Measurements from ENCODE around the gene DDX49. TPM values are rescaled to one million over a fixed set of nuclear protein-coding genes. Genes with fewer than 3 reads are reported as not detected.

DDX49 gene
- total RNA-seq, 1 experiment from 2014 or later = 98.8 TPM

DNA sequence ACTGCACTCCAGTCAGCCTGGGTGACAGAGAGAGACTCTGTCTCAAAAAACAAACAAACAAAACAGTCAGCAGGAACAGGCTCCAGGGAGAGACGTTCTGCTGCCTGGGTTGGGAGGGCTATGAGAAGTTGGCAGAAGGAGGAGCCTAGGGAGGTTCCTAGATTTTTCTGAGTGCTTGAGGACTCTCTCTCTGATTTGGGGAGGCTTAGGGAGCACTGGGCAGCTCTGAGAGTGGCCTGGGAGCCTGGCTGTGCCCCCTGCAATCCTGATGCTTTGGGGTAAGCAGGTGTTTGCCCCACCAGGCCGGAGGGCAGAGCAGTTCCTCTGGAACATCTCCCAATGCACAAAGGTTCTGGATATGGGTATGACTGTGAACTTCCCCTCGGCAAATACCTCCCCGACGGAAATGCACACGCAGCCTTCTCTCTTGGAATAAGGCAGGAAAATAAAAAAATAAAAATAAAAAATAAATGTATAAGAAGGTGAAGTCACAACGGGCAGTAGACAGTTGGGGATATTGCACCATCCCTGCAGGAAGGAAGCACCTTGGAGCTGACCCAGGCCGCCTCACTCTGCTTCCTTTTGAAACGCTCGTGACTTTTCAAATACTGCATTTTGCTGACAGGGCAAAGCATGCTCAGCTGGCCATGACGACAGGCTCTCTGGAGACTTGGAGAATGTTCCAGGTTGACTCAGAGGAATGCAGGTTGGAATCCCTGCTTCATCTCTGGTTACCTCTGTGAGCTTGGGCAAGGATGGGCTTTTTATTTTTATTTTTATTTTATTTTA, 48.0 kb downstream of the DDX49 start:
- Mint-ChIP-seq H3K36me3 (ENCODE audit: insufficient read depth, unreplicated experiment) (peaks cover 6% of the 10 kb centered on the region), H3K4me1 (ENCODE audit: insufficient read depth, unreplicated experiment) (no peaks in the 10 kb centered on the region), H3K9me3 (ENCODE audit: unreplicated experiment) (no peaks in the 10 kb centered on the region), H3K27me3 (ENCODE audit: insufficient read depth, unreplicated experiment) (no peaks in the 10 kb centered on the region), H3K4me3 (ENCODE audit: unreplicated experiment) (no peak overlapping the region), H3K27ac (ENCODE audit: low read depth, unreplicated experiment) (peak overlapping the region; percentile 27)
- ChIA-PET CTCF (interaction anchor here (0.5 to 0.7 kb wide), 3 partner anchors 25 to 1346 kb away, joined by 3 to 4 read pairs (median 3); no protein-coding TSS in a partner anchor), POLR2A (interaction anchor here (0.6 to 1.9 kb wide), 10 partner anchors 15 to 471 kb away, joined by 3 to 13 read pairs (median 4); partner anchors contain the start of genes BORCS8, COPE, DDX49 and RFXANK)
- DNase-seq (ENCODE audit: unreplicated experiment) = peak; percentile 91
- BruUV-seq (replicated peaks) = no TSS peak
- intact Hi-C loops (cut with micrococcal nuclease) = loop anchor here (2.0 kb wide), 1 partner anchor 15 kb away; no protein-coding TSS in a partner anchor
- TF ChIP-seq CTCF (IDR thresholded peaks at IDR 0.05; ENCODE audit: unreplicated experiment) = no peak

- Mint-ChIP-seq H3K9me3 (ENCODE audit: unreplicated experiment) (no peaks in the 10 kb centered on the region), H3K4me3 (ENCODE audit: unreplicated experiment) (no peak overlapping the region), H3K27ac (ENCODE audit: low read depth, unreplicated experiment) (no peak overlapping the region), H3K4me1 (ENCODE audit: insufficient read depth, unreplicated experiment) (no peaks in the 10 kb centered on the region), H3K27me3 (ENCODE audit: insufficient read depth, unreplicated experiment) (no peaks in the 10 kb centered on the region), H3K36me3 (ENCODE audit: insufficient read depth, unreplicated experiment) (peaks cover 6% of the 10 kb centered on the region)
- no peak for DNase-seq (ENCODE audit: unreplicated experiment)
- TF ChIP-seq CTCF (IDR thresholded peaks at IDR 0.05; ENCODE audit: unreplicated experiment) = no peak
- POLR2A ChIA-PET = interaction anchor here (0.9 to 1.0 kb wide), 2 partner anchors 12 to 17 kb away, joined by 3 read pairs; no protein-coding TSS in a partner anchor
- BruUV-seq (replicated peaks) = no TSS peak
- CTCF ChIA-PET = interaction anchor here (0.6 to 1.6 kb wide), 3 partner anchors 14 to 485 kb away, joined by 3 to 9 read pairs (median 3); no protein-coding TSS in a partner anchor
- intact Hi-C loops (cut with micrococcal nuclease) = no loop called here
Observed at GRCh38 chr19:18969931-18970659, 50.6 kb downstream of the DDX49 start.

GRCh38 chr19:18972301-18972811, 52.8 kb downstream of the DDX49 start:
- no TSS peak for BruUV-seq (replicated peaks)
- intact Hi-C loops (cut with micrococcal nuclease) = no loop called here
- Mint-ChIP-seq H3K4me1 (ENCODE audit: insufficient read depth, unreplicated experiment) (no peaks in the 10 kb centered on the region), H3K4me3 (ENCODE audit: unreplicated experiment) (no peak overlapping the region), H3K9me3 (ENCODE audit: unreplicated experiment) (no peaks in the 10 kb centered on the region), H3K36me3 (ENCODE audit: insufficient read depth, unreplicated experiment) (peaks cover 6% of the 10 kb centered on the region), H3K27ac (ENCODE audit: low read depth, unreplicated experiment) (no peak overlapping the region), H3K27me3 (ENCODE audit: insufficient read depth, unreplicated experiment) (no peaks in the 10 kb centered on the region)
- no peak for DNase-seq (ENCODE audit: unreplicated experiment)
- no peak for TF ChIP-seq CTCF (IDR thresholded peaks at IDR 0.05; ENCODE audit: unreplicated experiment)
- ChIA-PET CTCF (interaction anchor here (0.7 kb wide), 1 partner anchor 15 kb away, joined by 4 read pairs; no protein-coding TSS in a partner anchor), POLR2A (interaction anchor here (0.7 kb wide), 2 partner anchors 11 to 35 kb away, joined by 3 read pairs; no protein-coding TSS in a partner anchor)

DNA sequence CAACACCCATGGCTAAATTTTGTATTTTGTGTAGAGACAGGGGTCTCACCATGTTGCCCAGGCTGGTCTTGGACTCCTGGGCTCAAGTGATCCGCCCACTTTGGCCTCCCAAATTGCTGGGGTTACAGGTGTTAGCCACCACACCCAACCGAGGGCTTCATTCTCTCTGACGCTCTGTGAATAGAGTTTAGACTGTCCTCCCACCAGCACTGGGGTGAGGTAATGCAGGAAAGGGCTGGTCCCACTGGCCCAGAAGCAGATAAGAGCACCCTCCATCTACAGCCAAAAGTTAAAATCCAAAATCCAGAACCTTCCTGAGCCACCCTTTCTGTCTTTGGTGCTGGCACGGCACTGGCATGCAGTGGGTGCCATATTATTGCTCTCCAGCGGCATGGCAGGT, 53.3 kb downstream of the DDX49 start:
- Mint-ChIP-seq H3K9me3 (ENCODE audit: unreplicated experiment) (no peaks in the 10 kb centered on the region), H3K27me3 (ENCODE audit: insufficient read depth, unreplicated experiment) (no peaks in the 10 kb centered on the region), H3K36me3 (ENCODE audit: insufficient read depth, unreplicated experiment) (peaks cover 6% of the 10 kb centered on the region), H3K4me1 (ENCODE audit: insufficient read depth, unreplicated experiment) (no peaks in the 10 kb centered on the region), H3K27ac (ENCODE audit: low read depth, unreplicated experiment) (no peak overlapping the region), H3K4me3 (ENCODE audit: unreplicated experiment) (no peak overlapping the region)
- DNase-seq (ENCODE audit: unreplicated experiment) = no peak
- no peak for TF ChIP-seq CTCF (IDR thresholded peaks at IDR 0.05; ENCODE audit: unreplicated experiment)
- CTCF ChIA-PET = interaction anchor here (0.7 kb wide), 1 partner anchor 14 kb away, joined by 4 read pairs; no protein-coding TSS in a partner anchor
- intact Hi-C loops (cut with micrococcal nuclease) = no loop called here
- POLR2A ChIA-PET = interaction anchor here (0.7 kb wide), 1 partner anchor 36 kb away, joined by 3 read pairs; no protein-coding TSS in a partner anchor
- no TSS peak for BruUV-seq (replicated peaks)

All from MCF 10A (cell line).